HG03558 (cell line): Measurements from ENCODE around the gene SIRT3.
"Not testable (repeated sequence)": the region's sequence is repeated elsewhere in the genome, so short reads cannot be mapped to it uniquely, and the experiment has no call there.

ENCODE experiments used
- ATAC-seq: cut with Tn5 transposase; IDR thresholded peaks from one replicate; pipeline ENCODE4 v1.9.1; 2021; ENCODE audit warnings: moderate number of reproducible peaks; ENCODE audit not compliant: unreplicated experiment; ENCODE audit errors: extremely low read depth

SIRT3 gene

GRCh38 chr11:271319-271715 is 35.2 kb upstream of the SIRT3 start:
- ATAC-seq: no peak

- no peak for ATAC-seq
These were observed 34.5 kb upstream of the SIRT3 start for GRCh38 chr11:270451-271318.

- peak; percentile 60 for ATAC-seq
These were observed 33.2 kb upstream of the SIRT3 start for GRCh38 chr11:269146-269890.

- ATAC-seq: not testable (repeated sequence)
These were observed 32.6 kb upstream of the SIRT3 start for GRCh38 chr11:268716-269145.

GRCh38 chr11:267491-267994 is 31.4 kb upstream of the SIRT3 start:
- no peak for ATAC-seq

GRCh38 chr11:266676-267439 is 30.7 kb upstream of the SIRT3 start:
- ATAC-seq: no peak

GRCh38 chr11:261624-262023 is 25.5 kb upstream of the SIRT3 start:
- ATAC-seq: no peak

GRCh38 chr11:259413-259812 is 23.3 kb upstream of the SIRT3 start:
- no peak for ATAC-seq

GRCh38 chr11:257766-258493 is 21.8 kb upstream of the SIRT3 start:
- ATAC-seq: no peak

- ATAC-seq: no peak
These were observed 21.0 kb upstream of the SIRT3 start for GRCh38 chr11:256952-257737.

GRCh38 chr11:255816-256215 is 19.7 kb upstream of the SIRT3 start:
- ATAC-seq: no peak

- no peak for ATAC-seq
These were observed 19.0 kb upstream of the SIRT3 start for GRCh38 chr11:255176-255575.

- ATAC-seq: no peak
These were observed 17.7 kb upstream of the SIRT3 start for GRCh38 chr11:253886-254270.

- ATAC-seq: no peak
These were observed 17.2 kb upstream of the SIRT3 start for GRCh38 chr11:253160-253885.

GRCh38 chr11:252666-253065 is 16.5 kb upstream of the SIRT3 start:
- no peak for ATAC-seq

GRCh38 chr11:251550-251949 is 15.4 kb upstream of the SIRT3 start:
- no peak for ATAC-seq

- ATAC-seq: no peak
These were observed 14.7 kb upstream of the SIRT3 start for GRCh38 chr11:250740-251299.

- no peak for ATAC-seq
These were observed 14.1 kb upstream of the SIRT3 start for GRCh38 chr11:250274-250673.
